HG02763 (cell line): ENCODE measurements around the gene MEIS2.

Source experiments
- ATAC-seq: cut with Tn5 transposase; IDR thresholded peaks from one replicate; pipeline ENCODE4 v1.9.1; 2021; ENCODE audit warnings: mild to moderate bottlenecking, moderate library complexity; ENCODE audit not compliant: unreplicated experiment

Gene MEIS2

DNA sequence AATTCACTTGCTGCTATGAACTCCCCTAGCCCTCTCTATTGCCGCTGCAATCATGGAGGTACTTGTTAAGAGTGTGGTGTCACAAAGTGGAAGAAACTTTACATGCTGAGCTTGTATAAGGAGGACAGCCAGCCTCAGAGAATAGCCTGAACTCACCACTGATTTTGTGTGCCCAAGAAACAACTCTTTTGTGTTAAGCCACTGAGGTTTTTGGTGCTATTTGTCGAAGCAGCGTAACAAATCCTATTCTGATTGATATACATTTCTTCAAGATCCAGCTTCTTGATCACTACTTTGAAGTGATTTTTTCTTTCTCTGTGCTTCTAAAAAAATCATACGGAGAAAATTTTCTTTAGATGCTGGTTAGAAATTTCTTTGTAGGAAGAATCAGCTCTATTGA lies 132.4 kb downstream of the MEIS2 start:
- no peak for ATAC-seq

DNA sequence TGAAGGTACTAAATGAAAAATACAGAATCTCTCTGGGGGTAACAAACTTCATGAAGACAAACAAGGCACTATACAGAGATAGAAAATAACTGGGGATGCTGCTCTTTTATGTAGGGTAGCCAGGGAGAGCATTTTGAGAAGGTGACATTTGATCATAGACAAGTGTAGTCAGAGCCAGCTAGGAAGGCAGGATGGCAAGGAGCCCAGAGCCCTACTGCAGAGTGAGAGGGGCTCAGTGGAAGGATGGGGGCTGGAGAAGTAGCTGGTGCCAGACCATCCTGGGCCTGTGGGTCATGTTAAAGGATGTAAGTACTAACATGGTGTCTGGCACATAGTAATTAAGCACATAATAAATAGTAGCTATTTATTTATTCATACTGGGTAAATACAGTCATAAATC lies 133.6 kb downstream of the MEIS2 start:
- ATAC-seq = no peak

DNA sequence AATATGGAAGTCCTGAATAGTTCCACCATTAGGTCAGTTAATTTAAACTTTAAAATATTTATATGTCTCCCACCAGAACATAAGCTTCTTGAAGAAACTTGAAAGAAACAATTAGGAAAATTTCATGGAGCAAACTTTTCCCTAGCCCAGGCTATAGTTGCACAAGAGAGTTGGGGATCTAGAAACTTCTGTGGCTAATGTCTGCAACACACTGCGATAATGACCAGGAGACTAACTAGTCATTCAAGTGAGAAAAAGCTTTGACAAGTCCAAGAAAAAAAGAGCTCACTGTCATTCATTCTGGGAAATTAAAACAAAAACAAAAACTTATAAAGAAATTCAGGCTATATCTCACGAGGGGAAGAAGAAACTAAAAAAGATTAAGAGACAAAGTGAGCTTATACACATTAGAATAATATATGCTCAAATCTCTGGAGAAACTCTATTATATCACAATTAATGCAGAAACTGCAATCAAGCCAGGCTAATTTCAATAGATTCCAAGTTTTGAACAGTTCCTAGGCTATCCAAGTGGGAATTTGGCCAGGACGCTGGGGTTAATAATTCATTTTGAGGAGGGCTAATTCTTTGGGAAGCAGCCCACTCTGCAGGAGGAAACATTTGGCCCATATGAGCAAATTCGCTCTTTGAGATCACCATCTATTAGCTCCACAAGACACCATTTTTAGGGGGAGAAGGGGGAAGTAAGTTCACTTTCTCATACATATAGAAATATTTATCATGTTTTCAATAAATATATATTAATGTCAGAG lies 134.6 kb downstream of the MEIS2 start:
- ATAC-seq = no peak

DNA sequence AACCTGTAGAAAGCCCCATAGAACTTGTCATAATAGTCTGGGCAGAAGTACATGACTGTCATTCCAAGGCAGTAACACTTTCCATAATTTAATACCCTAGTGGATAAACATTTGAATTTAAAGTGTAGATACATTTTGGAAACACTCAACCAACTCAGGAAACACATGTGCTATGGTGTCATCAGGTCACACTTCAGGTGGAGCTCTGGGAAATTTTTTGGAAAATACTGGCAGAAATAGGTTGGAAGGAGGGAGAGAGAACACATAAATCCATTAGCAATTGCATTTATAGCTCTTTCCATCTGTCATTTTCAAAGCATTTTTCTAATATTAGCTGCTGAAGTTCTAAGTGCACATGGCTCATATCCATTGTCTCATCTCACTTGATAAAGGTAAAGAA lies 135.7 kb downstream of the MEIS2 start:
- ATAC-seq = no peak

DNA sequence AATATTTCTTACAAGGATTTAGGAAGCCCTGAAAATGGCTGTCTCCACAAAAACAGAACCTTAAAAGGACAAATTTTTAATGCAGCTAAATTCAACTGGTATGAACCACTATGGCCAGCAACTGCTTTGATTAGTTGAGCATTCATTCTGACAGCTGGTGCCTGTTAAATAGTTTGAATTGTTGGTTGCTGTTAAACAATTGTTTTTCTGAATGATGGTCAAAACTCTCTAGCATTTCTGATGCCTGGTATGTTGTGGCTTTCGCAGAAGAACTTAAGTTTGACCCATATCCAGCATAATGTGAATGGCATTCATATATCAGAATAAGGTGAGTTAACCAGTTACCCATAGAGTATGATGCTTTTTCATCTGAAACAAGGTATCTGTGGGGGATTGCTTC lies 138.4 kb downstream of the MEIS2 start:
- no peak for ATAC-seq

DNA sequence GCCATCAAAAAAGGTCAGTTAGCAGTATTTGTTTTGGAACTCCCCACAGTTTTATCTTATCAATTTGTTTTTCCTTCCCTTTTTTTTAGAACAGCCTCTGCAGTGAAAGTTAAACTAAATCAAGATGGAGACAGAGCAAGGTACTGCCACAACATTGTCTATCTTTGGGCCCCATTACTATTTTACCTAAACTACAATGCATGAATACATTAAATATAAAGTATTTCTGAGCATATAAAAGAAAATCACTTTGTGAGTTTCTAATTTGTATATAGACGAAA lies 139.5 kb downstream of the MEIS2 start:
- ATAC-seq = no peak

DNA sequence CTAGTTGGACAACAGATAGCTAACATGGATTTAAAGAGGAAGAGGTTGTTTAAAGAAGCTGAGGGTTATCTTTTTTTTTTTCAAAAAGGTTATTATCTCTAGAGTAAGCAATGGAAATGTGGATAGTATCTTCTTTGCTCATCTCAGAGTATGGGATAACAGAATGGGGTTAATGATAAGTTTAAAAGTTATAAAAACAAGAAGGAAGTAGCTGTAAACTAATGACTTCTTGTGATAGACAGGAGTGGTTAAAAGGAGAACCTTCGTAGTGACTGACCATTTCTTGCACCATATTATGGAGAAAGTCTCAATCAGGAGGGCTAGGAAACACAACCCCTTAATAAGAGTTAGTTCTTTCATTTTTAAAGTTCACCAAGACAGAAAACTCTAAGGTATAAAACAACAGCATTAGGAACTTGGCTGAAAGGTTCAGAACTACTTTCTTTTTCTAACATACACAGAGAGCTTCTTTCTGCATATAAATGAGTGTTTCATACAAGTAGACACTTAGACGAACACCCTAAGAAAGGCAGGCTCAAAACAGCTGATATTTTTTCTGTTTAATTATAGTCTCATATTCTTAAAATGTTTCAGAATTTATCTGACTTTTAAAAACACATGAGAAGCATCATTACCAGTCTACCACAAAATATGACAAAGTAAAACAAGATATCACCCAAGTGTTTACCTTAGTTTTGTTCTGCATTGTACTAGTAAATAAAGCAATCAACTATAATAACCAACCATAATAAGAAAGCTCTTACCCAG lies 140.0 kb downstream of the MEIS2 start:
- ATAC-seq = no peak

DNA sequence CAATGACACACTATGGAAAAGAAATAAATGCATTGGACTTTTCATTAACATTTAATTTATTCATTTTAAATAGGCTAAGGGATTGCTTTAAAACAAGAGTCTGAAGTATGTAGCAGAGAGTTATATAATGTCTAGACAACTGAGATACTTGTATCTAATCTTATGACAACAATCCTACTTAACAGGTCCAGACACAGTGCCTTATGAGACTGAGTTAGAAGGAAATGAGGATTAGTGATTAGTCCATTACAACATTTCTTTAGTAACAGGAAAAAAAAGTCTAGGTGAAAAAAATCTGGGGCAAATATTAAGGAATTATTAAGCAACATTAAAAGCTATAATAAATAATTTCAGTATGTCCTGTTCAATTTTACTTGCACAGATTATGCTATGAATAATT lies 140.6 kb downstream of the MEIS2 start:
- ATAC-seq = no peak

DNA sequence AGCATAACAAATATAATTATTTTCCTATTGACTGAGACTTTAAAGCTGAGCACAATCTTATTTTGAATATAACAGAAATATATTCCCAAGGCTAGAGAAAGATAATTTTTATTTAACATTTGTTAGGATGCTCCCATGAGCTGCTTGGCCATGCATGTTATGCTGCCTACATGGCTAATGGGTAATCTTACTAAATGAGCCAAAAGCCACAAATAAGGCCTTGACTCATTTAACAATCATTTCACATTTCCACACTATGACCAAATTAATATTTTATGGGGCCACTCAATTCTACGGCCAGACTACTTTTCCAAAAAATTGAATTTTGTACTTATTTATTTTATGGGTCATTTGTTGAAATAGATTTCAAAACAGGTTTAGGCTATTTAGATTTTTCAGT lies 141.7 kb downstream of the MEIS2 start:
- no peak for ATAC-seq

DNA sequence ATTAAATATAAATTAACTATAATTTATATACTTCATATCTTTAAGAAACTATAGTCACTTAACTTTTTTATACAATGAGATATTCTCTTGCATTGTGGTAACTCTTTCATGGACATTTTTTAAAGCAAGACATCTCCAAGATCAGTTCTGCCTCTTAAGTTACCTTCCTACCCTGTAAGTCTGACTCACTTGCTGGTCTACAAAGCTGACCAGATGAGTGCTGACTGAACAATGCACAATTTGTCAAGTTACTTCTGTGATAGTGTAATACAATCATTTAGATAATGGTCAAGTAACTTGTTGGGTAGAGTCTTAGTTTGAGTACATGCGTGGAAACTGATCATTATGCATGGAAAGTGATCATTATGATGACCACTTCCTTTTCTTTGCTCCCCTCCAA lies 145.9 kb downstream of the MEIS2 start:
- no peak for ATAC-seq

DNA sequence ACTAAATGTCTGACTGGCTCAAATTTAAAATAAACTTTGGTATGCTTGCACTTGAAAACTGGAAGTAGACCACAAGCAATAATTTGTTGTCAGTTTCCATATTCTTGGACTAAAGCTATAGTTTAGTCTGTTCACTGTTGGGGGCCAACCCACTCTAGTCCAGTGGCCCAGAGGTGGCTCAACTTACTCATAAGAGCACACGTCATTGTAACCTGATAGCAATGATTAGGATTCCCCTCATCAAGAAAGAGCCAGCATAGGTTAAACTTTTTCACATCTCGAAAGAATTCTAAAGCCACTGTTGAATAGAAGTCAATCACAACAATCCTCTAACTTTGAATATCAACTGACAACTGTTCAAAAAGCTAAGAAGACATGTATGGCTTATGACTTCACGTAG lies 147.0 kb downstream of the MEIS2 start:
- no peak for ATAC-seq

DNA sequence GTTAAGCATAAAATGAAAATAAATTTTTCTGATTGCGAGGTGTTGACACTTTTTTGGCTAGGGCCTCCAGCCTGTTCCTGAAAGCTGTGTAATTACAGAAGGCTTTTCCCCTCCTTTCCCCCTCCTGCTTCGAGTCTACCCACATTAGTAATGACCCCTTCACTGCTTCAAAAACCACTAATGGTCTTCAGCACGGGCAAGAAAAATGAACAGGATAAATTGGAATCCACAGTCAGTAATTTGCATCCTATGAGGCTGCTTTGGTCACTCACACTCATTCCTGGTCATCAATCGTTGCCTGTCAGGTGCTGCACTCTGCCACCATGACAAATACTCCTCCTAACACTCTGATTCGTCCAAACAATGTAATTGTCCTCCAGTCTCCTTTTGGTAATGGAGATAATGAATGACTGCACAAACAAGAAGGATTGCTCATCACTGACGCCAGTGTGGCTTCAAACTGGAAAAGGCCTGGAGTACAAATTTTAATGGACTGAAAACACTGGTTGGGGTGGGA lies 148.6 kb downstream of the MEIS2 start:
- no peak for ATAC-seq

DNA sequence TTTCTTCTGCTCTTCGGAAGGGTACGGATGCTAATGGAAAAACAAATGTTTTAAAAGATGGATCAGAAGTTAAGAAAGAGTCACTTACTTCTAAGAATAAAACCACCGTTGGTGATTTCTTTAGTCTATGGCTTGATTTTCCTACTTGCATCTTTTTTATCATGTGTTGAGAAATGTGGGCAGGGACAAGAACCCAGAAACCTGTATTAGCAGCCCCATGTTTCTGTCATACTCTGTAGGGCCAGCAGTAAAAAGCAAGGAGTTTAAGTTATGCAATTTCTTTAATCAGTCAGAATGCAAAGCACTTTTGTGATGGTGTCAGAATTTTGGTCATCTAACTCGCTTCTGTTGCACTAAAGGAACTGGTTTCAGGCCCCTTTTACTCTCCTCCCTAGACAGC lies 150.0 kb downstream of the MEIS2 start:
- no peak for ATAC-seq

DNA sequence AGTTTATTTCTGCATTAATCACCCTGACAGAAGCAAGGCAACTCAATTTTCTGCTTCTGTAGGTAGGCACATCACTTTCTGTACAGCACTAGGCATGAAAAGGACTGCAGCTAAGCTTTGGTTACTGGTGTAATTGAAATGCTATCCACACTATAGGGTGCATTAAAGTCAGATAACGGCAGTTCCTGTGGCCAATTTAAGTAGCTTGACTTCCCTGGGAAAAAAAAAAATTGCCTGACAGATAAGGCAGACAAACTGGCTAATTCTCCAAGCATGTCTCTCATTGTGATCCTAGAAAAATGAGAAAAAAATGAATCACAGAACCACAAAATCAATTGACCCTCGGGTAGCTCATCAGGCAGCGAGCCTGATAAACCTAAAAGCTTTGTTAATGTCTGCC lies 151.4 kb downstream of the MEIS2 start:
- no peak for ATAC-seq

DNA sequence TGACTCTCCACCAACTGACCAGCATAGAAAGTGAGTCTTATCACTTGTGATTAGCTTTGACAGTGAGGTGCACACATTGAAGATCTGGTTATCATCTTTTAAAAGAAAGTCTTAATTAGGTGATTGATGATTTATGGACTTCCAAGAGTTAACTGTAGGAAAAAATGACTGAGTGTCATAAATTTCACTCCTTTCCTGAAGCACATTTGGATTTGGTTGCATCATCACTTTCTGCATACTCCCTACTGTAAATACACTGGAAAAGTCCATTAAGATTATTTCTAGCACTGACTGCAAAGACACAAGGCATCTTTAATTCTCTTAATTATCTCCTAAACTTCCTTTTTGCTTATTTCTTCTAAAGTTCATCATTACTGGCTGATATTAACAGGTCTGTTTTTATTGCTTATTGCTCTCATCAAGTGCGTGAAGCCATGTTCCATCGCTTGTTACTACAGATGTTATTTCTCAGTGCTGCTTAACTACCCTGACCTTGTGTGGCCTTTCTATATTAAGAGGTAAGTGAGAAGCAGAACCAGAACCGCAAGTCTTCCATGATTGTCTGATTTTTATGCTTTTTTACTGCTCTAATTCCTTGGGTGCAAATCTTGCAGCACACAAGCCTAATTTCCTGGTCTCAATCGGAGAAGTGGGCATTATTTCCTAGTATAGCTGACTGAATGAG lies 153.2 kb downstream of the MEIS2 start:
- no peak for ATAC-seq

DNA sequence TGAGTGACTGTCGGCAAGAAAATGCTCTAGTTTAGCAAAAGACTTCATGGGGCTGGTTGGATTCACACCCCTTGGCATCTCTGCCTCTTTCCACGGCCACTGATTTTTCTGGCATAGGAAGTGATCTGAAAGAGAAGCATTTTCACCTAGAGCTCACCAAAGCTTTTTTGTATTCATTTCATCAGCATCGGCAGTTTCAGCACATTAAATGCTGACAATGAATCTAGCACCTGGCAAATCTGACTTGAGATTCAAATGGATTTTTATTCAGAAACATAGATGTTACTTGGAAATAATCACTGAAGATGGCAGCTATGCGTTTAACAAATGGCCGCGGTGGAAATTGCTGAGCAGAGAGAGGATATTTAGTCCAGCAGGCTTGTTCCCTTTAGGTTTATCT lies 155.9 kb downstream of the MEIS2 start:
- no peak for ATAC-seq

DNA sequence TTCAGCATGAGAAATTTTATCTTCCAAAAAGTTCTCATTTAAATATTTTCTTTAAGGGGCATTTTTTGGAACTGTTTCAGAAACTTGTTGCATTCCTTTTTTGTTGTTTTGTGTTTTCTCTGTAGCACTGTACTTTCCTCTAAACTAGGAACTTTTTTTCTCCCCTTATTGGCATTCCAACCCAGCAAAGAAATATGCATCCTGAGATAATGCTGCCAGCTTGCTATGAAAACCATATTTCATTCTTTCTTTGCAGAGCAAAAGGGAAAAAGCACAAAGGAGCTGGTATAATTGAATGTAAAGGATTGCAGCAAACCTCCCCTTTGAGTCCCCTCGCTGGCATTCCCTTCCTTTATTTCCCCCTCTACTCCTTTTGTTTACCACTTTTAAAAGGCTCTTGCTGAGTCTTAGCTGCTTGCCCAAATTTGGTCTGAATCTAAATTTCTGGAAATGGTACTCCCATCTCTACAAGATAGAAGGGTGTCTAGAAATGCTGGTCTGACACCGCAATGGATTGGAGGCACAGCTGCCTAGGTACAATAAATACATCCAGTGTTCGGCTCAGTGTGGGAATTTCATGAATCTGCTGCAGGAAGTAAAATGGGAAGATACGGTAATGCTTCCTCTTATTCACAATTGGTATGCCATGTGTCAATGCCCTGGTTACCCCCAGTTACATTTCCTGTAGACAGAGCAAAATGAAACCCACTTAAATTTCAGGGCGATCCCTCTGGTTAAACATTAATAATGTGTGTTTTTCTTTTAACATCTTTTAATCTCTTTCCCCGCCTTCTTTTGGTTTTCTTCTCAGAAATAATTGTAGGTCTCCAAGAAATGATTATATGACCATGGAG lies 156.6 kb downstream of the MEIS2 start:
- ATAC-seq = no peak

DNA sequence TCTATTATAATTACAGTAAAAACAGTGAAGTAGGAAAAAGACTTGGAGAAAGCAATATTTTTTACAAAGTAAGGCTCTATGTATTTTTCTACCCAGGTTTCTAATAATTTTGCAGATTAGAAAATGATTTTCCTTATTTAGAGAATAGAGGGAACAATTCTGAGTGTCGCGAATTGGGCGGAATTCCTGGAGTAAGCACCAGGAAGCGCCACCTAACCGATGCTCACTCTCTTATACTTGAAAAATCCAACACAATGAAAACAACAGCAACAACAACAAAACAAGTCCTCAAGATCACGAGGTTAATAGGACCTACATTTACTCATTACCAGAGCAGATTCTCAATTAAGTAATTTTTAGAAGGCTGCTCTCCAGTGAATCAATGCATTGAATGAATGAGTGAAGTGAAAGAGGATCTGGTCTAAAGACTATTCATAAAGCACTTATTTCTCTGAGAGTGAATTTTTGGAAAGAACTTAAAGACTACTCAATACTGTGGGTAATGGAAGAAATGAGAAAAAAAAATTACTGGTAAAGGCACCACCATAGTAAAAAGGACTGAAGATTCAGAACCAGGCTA lies 158.0 kb downstream of the MEIS2 start:
- no peak for ATAC-seq

DNA sequence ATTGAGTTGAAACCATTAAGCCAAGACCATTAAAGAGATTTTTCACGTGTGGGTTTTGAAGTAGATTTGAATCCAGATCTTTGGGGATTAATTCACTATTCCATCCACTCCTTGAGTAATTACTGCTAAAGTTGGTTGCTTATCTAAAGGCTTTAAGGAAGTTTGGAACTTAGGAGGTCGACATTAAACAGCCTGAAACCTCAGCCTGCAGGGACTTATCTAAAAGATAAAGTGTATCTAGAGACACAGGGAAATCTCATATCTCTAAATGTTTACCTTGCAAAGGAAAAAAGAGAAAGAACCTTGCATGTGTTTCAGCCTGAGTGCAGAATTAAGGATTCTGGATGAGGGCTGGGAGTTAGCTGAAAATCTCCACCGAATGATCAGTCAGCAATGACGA lies 158.6 kb downstream of the MEIS2 start:
- ATAC-seq = no peak

DNA sequence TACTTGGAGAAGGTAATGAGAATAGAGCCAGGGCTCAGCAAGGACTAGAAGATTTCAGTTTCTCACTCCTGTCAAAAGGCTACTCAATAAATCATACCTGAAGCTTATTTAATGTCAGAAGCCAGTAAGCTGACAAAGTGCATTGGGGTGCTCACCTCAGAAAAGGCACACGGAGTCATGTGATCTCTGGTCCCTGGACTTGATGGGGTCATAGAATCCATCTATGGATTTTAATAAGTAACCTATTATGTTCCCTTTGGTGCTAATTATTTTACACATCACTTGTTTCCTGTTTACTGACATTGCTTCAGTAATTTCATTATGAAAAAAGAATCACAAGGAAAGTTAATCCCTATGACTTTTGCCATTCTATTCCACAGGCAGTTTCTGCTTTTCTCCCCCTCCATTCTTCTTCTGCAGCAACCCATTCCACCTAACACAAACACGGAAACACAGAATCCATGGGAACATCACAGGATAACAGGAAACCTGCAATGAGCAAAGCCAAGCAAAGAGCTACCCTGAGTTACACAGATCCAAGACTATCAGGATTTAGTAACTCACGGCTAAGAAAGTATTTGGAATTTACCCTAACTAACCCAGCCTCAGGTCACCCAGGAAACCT lies 159.6 kb downstream of the MEIS2 start:
- ATAC-seq = no peak
